Gastroesophageal sphincter (tissue), 3 donors: ENCODE results near the gene RIPK4.

Source experiments
- CTCF ChIP-seq, 4 experiments: fragments of 200-600 bp in 2 of 4; fragments of 450-650 bp in 2 of 4; sonication (generic) in 1 of 4; IDR thresholded peaks; one replicate each; pipeline ENCODE4 v1.5.1; 2017 to 2019; ENCODE audit warnings: antibody characterized with exemption in 4 of 4, mild to moderate bottlenecking in 2 of 4, moderate library complexity in 2 of 4
- EP300 ChIP-seq: sonication (generic); formaldehyde crosslinking; IDR thresholded peaks from one replicate; pipeline ENCODE4 v1.6.1; 2017; ENCODE audit warnings: antibody characterized with exemption, mild to moderate bottlenecking
- POLR2A ChIP-seq, 2 donors: fragments of 450-650 bp; IDR thresholded peaks; one replicate each; pipeline ENCODE4 v1.6.1; 2017; ENCODE audit warnings: antibody characterized with exemption in 2 of 2, mild to moderate bottlenecking in 2 of 2, moderate library complexity in 1 of 2

- TF ChIP-seq POLR2A (IDR thresholded peaks at IDR 0.05) (no peak), CTCF (IDR thresholded peaks at IDR 0.05) (no peak), EP300 (no peak)
Observed at GRCh38 chr21:41798326-41798725, 31.5 kb upstream of the RIPK4 start.
